GM23248 (cell line): ENCODE results near the gene ACIN1.

Experiments used
- EZH2 ChIP-seq: fragments of 200-600 bp; sonication (generic); IDR thresholded peaks from 2 replicates; pipeline ENCODE4 v1.6.1; 2018; ENCODE audit warnings: antibody characterized with exemption, mild to moderate bottlenecking; ENCODE audit not compliant: insufficient read depth, poor library complexity, severe bottlenecking
- EZH2phosphoT487 ChIP-seq: fragments of 200-600 bp; sonication (generic); IDR thresholded peaks from 2 replicates; pipeline ENCODE4 v1.6.1; 2018; ENCODE audit warnings: antibody characterized with exemption, moderate library complexity, mild to moderate bottlenecking, low read depth; ENCODE audit not compliant: insufficient read depth

DNA sequence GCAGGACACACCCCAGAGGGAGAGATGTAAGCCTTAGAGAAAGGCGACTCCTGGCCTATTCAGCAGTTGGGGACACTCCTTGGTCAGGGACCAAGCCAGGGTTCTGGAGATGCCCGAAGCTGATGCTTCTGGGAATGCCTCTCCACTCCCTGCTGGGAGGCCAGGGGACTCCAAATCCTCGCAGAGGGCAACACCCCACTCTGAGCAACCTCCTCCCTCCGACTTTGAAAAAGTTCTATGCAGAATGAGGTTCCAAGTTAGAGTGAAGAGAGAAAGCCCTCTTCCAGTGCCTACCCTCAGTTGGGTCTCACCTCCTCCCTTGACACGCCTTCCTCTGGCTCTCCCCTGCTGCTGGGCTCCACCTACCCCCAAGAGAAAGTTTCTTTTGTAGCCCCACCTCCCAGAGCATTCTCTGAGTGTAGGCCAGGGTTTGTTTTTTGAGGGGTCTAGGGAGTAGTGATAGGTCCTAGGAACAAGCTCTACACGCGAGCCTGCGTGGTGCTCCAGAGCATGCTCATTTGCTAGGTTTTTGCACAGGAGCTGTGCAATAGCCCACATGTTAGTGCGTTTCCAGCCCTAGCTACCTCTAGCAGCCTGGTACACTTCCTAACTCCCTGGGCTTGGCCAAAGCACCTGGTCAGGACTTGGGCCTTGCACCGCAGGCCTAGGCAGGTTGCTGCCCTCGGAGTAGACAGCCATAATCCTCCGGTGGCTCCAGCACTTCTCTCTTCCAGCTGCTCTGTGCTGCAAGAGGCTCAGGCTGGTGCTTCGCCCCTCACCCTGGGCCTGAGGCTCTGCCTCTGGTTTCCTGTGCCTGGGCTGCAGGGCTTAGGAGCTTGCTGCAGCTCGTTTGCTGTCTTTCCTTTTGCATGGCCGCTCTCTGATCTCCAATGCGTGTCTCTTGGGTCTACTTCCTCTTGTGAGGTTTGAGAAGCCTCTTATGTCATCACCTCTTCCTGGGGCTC lies 24.7 kb upstream of the ACIN1 start:
- TF ChIP-seq EZH2phosphoT487 (no peak), EZH2 (no peak)
